ENCODE results near the gene HENMT1. TPM values are rescaled to one million over a fixed set of nuclear protein-coding genes. Genes with fewer than 3 reads are reported as not detected.

HENMT1 gene
- total and polyA plus RNA-seq, 9 of the 15 experiments (the other 6 are each of a cell fraction or from before 2014, with no cell fraction given) = not detected

- TF ChIP-seq CTCFL (IDR thresholded peaks at IDR 0.05; ENCODE audit: borderline replicate concordance, insufficient read depth, low read depth, low read length, poor library complexity, severe bottlenecking) (no peak), ARID3A (IDR thresholded peaks at IDR 0.05; ENCODE audit: borderline replicate concordance, low read depth, low read length) (no peak), XRCC4 (IDR thresholded peaks at IDR 0.05; ENCODE audit: extremely low read depth, insufficient read depth, insufficient read length) (no peak), MAFK (IDR thresholded peaks at IDR 0.05; ENCODE audit: low read length) (no peak), ATF1 (CRISPR knock-in tag; IDR thresholded peaks at IDR 0.05) (no peak; the same call in 1 of the 2 replicates), ATF1 (tag; IDR thresholded peaks at IDR 0.05) (peak; percentile 97), DMBX1 (CRISPR knock-in tag; IDR thresholded peaks at IDR 0.05; ENCODE audit: borderline replicate concordance) (no peak), CBX1 (IDR thresholded peaks at IDR 0.05; ENCODE audit: low read depth) (peak; percentile 96), EGR1 (conservative IDR thresholded peaks at IDR 0.05) (no peak), CBX5 (IDR thresholded peaks at IDR 0.05; ENCODE audit: borderline replicate concordance, low read depth) (no peak), PHTF2 (CRISPR knock-in tag; IDR thresholded peaks at IDR 0.05) (no peak), KHSRP (IDR thresholded peaks at IDR 0.05) (no peak), MCM2 (IDR thresholded peaks at IDR 0.05; ENCODE audit: low read depth) (no peak), USF2 (CRISPR knock-in tag; IDR thresholded peaks at IDR 0.05) (no peak), CUX1 (CRISPR knock-in tag; IDR thresholded peaks at IDR 0.05) (no peak), ARID3B (CRISPR knock-in tag; IDR thresholded peaks at IDR 0.05; ENCODE audit: borderline replicate concordance) (no peak)
Measured at GRCh38 chr1:108691942-108692723, 31.2 kb upstream of the HENMT1 start, which contains the start of gene PRPF38B (continued).
